Measurements from ENCODE around the gene TYMS. TPM values are rescaled to one million over a fixed set of nuclear protein-coding genes. Genes with fewer than 3 reads are reported as not detected.

The TYMS gene
- total RNA-seq, 1 experiment from 2014 or later = 140 TPM

- no peak overlapping the region for H3K23ac ChIP-seq (ENCODE audit: insufficient read length, low read depth, low read length)
- no peak overlapping the region for H3K9ac ChIP-seq (ENCODE audit: extremely low read depth, insufficient read length, low read length)
- H2BK5ac ChIP-seq (ENCODE audit: insufficient read length, low read length) = no peak overlapping the region
- no peak overlapping the region for H4K91ac ChIP-seq (ENCODE audit: insufficient read length, low read depth, low read length)
- TF ChIP-seq CTCF (conservative IDR thresholded peaks at IDR 0.05) = no peak
- H3T11ph ChIP-seq (ENCODE audit: low read length) = no peak overlapping the region
- no peaks in the 10 kb centered on the region for H3K79me1 ChIP-seq (ENCODE audit: insufficient read depth, low read depth, low read length, poor library complexity, severe bottlenecking)
- no peak overlapping the region for H4K5ac ChIP-seq (ENCODE audit: insufficient read length, low read depth, low read length)
- Mint-ChIP-seq H3K27me3 (ENCODE audit: low read depth) (peaks cover 3% of the 10 kb centered on the region), H3K27ac (no peak overlapping the region), H3K4me3 (no peak overlapping the region), H3K36me3 (ENCODE audit: insufficient read depth in 1 of 3, low read depth in 3 of 3) (no peaks in the 10 kb centered on the region), H3K4me1 (no peaks in the 10 kb centered on the region), H3K9me3 (no peaks in the 10 kb centered on the region)
- no peak overlapping the region for H3K4me2 ChIP-seq (ENCODE audit: insufficient read depth, insufficient read length, low read length)
- no peak overlapping the region for H2BK20ac ChIP-seq (ENCODE audit: low read depth, low read length, poor library complexity, severe bottlenecking)
- no peak overlapping the region for H4K8ac ChIP-seq (replicated peaks; ENCODE audit: insufficient read length, low read depth, low read length)
- no peak overlapping the region for H3K14ac ChIP-seq (ENCODE audit: insufficient read depth, low read length)
- H3K18ac ChIP-seq (ENCODE audit: insufficient read length, low read depth, low read length) = no peak overlapping the region
- no peaks in the 10 kb centered on the region for H3K4me1 ChIP-seq (ENCODE audit: insufficient read depth, low read length)
- no peak overlapping the region for H2AFZ ChIP-seq (ENCODE audit: low read length)
- no peaks in the 10 kb centered on the region for H3K9me3 ChIP-seq (ENCODE audit: control insufficient read depth, low read depth, low read length)
- no CpG with 5 or more reads among the region's 5 CpGs for WGBS (ENCODE audit: extremely low coverage, insufficient read length, low lambda C conversion rate)
- H3K4ac ChIP-seq (ENCODE audit: low read depth, low read length) = no peak overlapping the region
- no peak overlapping the region for H2BK120ac ChIP-seq (ENCODE audit: low read depth, low read length, poor library complexity, severe bottlenecking)
- no peak for DNase-seq
- H4K20me1 ChIP-seq (ENCODE audit: control insufficient read depth, insufficient read depth, insufficient read length) = no peaks in the 10 kb centered on the region
- no peak overlapping the region for H2AK5ac ChIP-seq (ENCODE audit: insufficient read length, low read length)
- H3K27me3 ChIP-seq (ENCODE audit: insufficient read depth, low read length) = no peaks in the 10 kb centered on the region
- no peak overlapping the region for H2BK15ac ChIP-seq (ENCODE audit: low read depth, low read length)
- no peak overlapping the region for H2BK12ac ChIP-seq (ENCODE audit: insufficient read length, low read depth, low read length)
- H3K79me2 ChIP-seq (ENCODE audit: insufficient read depth, low read length) = no peaks in the 10 kb centered on the region
- H3K56ac ChIP-seq (ENCODE audit: insufficient read length, low read depth, low read length) = no peak overlapping the region
- H3K27ac ChIP-seq (ENCODE audit: insufficient read length, low read depth, low read length) = no peak overlapping the region
- H3K23me2 ChIP-seq (ENCODE audit: insufficient read length, low read depth, low read length, poor library complexity, severe bottlenecking) = no peaks in the 10 kb centered on the region
Observed at GRCh38 chr18:615092-615521, 42.3 kb upstream of the TYMS start.
